Astrocyte (in vitro differentiated cells and primary cell): Measurements from ENCODE around the gene GCK. TPM values are rescaled to one million over a fixed set of nuclear protein-coding genes. Genes with fewer than 3 reads are reported as not detected.

Experiments used
- DNase-seq: peaks from one replicate; pipeline ENCODE4 v3.0.0-alpha.2; 2010; ENCODE audit warnings: low read depth
- FAIRE-seq: peaks from 2 replicates; lab custom pipeline; 2011; peaks lifted over from hg19 to GRCh38; lab: Jason Lieb, UNC
- H2AFZ ChIP-seq: 2 replicates; pipeline ENCODE4 v1.6.0; 2012; ENCODE audit warnings: low read depth, low read length, inconsistent platforms
- H3K27ac ChIP-seq: 2 replicates; pipeline ENCODE4 v1.5.1; 2011; ENCODE audit warnings: low read depth, low read length, inconsistent platforms
- H3K27me3 ChIP-seq: 2 replicates; pipeline ENCODE4 v1.6.0; 2011; ENCODE audit warnings: low read length, inconsistent platforms; ENCODE audit not compliant: insufficient read depth
- H3K36me3 ChIP-seq: 2 replicates; pipeline ENCODE4 v1.5.1; 2011; ENCODE audit warnings: low read length, inconsistent platforms; ENCODE audit not compliant: insufficient read depth
- H3K4me1 ChIP-seq: 2 replicates; pipeline ENCODE4 v1.5.1; 2011; ENCODE audit warnings: low read length, inconsistent platforms; ENCODE audit not compliant: insufficient read depth
- H3K4me2 ChIP-seq: 2 replicates; pipeline ENCODE4 v1.6.0; 2012; ENCODE audit warnings: low read length, inconsistent platforms
- H3K4me3 ChIP-seq: 2 replicates; pipeline ENCODE4 v1.5.1; 2011; ENCODE audit warnings: low read depth, mild to moderate bottlenecking, low read length, inconsistent platforms; ENCODE audit not compliant: insufficient read depth
- H3K79me2 ChIP-seq: 2 replicates; pipeline ENCODE4 v1.6.0; 2012; ENCODE audit warnings: mild to moderate bottlenecking, low read length, inconsistent platforms; ENCODE audit not compliant: insufficient read depth
- H3K9ac ChIP-seq: 2 replicates; pipeline ENCODE4 v1.6.0; 2012; ENCODE audit warnings: mild to moderate bottlenecking, low read length, inconsistent platforms
- H3K9me3 ChIP-seq: 2 replicates; pipeline ENCODE4 v1.5.1; 2012; ENCODE audit warnings: low read depth, mild to moderate bottlenecking, low read length, inconsistent platforms; ENCODE audit not compliant: insufficient read depth
- H4K20me1 ChIP-seq: 2 replicates; pipeline ENCODE4 v1.6.0; 2012; ENCODE audit warnings: low read length, inconsistent platforms; ENCODE audit not compliant: insufficient read depth
- H3K27ac Mint-ChIP-seq: one replicate; pipeline ENCODE4 v1.8.0; 2021; ENCODE audit warnings: mild to moderate bottlenecking, mixed read lengths; ENCODE audit not compliant: unreplicated experiment
- H3K27me3 Mint-ChIP-seq: one replicate; pipeline ENCODE4 v1.8.0; 2021; ENCODE audit warnings: low read depth, mixed read lengths; ENCODE audit not compliant: unreplicated experiment
- H3K36me3 Mint-ChIP-seq: one replicate; pipeline ENCODE4 v1.8.0; 2021; ENCODE audit warnings: low read depth, mixed read lengths; ENCODE audit not compliant: unreplicated experiment
- H3K4me1 Mint-ChIP-seq: one replicate; pipeline ENCODE4 v1.8.0; 2021; ENCODE audit warnings: low read depth, mixed read lengths; ENCODE audit not compliant: unreplicated experiment
- H3K4me3 Mint-ChIP-seq: one replicate; pipeline ENCODE4 v1.8.0; 2021; ENCODE audit warnings: mild to moderate bottlenecking, moderate library complexity, mixed read lengths; ENCODE audit not compliant: unreplicated experiment
- H3K9me3 Mint-ChIP-seq: one replicate; pipeline ENCODE4 v1.8.0; 2021; ENCODE audit warnings: mild to moderate bottlenecking, mixed read lengths; ENCODE audit not compliant: unreplicated experiment
- CTCF ChIP-seq: IDR thresholded peaks from 2 replicates; pipeline ENCODE4 v1.5.1; 2011; ENCODE audit warnings: low read depth, mild to moderate bottlenecking, inconsistent platforms, low read length, moderate library complexity; ENCODE audit not compliant: insufficient read depth
- EZH2 ChIP-seq: IDR thresholded peaks from 2 replicates; pipeline ENCODE4 v1.6.1; 2012; ENCODE audit warnings: mild to moderate bottlenecking, low read length, inconsistent platforms; ENCODE audit not compliant: insufficient read depth
- total RNA-seq: library from RNA; stranded (reverse); gene quantifications from 2 replicates; pipeline ENCODE4 v1.2.1, GENCODE V29; 2021

GCK gene
- total RNA-seq, 1 donor from 2014 or later = not detected

- Mint-ChIP-seq H3K4me3 (no peak overlapping the region), H3K9me3 (no peaks in the 10 kb centered on the region), H3K36me3 (peaks cover 15% of the 10 kb centered on the region), H3K4me1 (peaks cover 19% of the 10 kb centered on the region), H3K27ac (no peak overlapping the region), H3K27me3 (no peaks in the 10 kb centered on the region)
- Histone ChIP-seq H3K4me3 (no peak overlapping the region), H3K9me3 (no peaks in the 10 kb centered on the region), H3K4me1 (peaks cover 16% of the 10 kb centered on the region), H3K27ac (no peak overlapping the region), H3K4me2 (no peak overlapping the region), H2AFZ (no peak overlapping the region), H4K20me1 (peaks cover 44% of the 10 kb centered on the region), H3K79me2 (peaks cover 15% of the 10 kb centered on the region), H3K27me3 (no peaks in the 10 kb centered on the region), H3K9ac (no peak overlapping the region), H3K36me3 (no peaks in the 10 kb centered on the region)
- TF ChIP-seq CTCF (no peak), EZH2 (no peak)
- no peak for DNase-seq
- no peak for FAIRE-seq
These were observed 81.9 kb downstream of the GCK start for GRCh38 chr7:44107116-44107960.

- DNase-seq (no peak), FAIRE-seq (no peak)
- H3K9me3 Mint-ChIP-seq = no peaks in the 10 kb centered on the region
- peaks cover 22% of the 10 kb centered on the region for H3K4me1 Mint-ChIP-seq
- H3K27me3 ChIP-seq = no peaks in the 10 kb centered on the region
- H3K4me2 ChIP-seq = peak overlapping the region; percentile 89
- peaks cover 15% of the 10 kb centered on the region for H3K79me2 ChIP-seq
- H4K20me1 ChIP-seq = peaks cover 39% of the 10 kb centered on the region
- H3K4me3 ChIP-seq = peak overlapping the region; percentile 70
- no peak overlapping the region for H3K27ac Mint-ChIP-seq
- no peaks in the 10 kb centered on the region for H3K27me3 Mint-ChIP-seq
- no peak overlapping the region for H3K9ac ChIP-seq
- H3K4me3 Mint-ChIP-seq = no peak overlapping the region
- H3K36me3 Mint-ChIP-seq = peaks cover 13% of the 10 kb centered on the region
- H3K4me1 ChIP-seq = peaks cover 16% of the 10 kb centered on the region
- H3K9me3 ChIP-seq = no peaks in the 10 kb centered on the region
- no peak overlapping the region for H2AFZ ChIP-seq
- H3K27ac ChIP-seq = no peak overlapping the region
- TF ChIP-seq CTCF (no peak), EZH2 (no peak)
- H3K36me3 ChIP-seq = no peaks in the 10 kb centered on the region
These were observed 82.8 kb downstream of the GCK start for GRCh38 chr7:44106311-44107065.
